GM19463 (cell line): ENCODE measurements around the gene FBN1.

Experiments
- ATAC-seq: cut with Tn5 transposase; IDR thresholded peaks from one replicate; pipeline ENCODE4 v1.9.1; 2021; ENCODE audit warnings: mild to moderate bottlenecking, moderate library complexity; ENCODE audit not compliant: unreplicated experiment

Gene FBN1

GRCh38 chr15:48652510-48653076 is 7.1 kb upstream of the FBN1 start:
- no peak for ATAC-seq

GRCh38 chr15:48650931-48651330 is 5.4 kb upstream of the FBN1 start:
- no peak for ATAC-seq

GRCh38 chr15:48647962-48648361 is 2.5 kb upstream of the FBN1 start:
- no peak for ATAC-seq

GRCh38 chr15:48646331-48646730 is 822 bp upstream of the FBN1 start:
- ATAC-seq = peak; percentile 4

GRCh38 chr15:48644827-48645557 is 517 bp downstream of the FBN1 start:
- ATAC-seq = peak; percentile 34

GRCh38 chr15:48644467-48644826 is 1.1 kb downstream of the FBN1 start:
- ATAC-seq = peak; percentile 15

- ATAC-seq = no peak
These were observed 1.6 kb downstream of the FBN1 start for GRCh38 chr15:48643776-48644466.

GRCh38 chr15:48643206-48643605 is 2.3 kb downstream of the FBN1 start:
- no peak for ATAC-seq

GRCh38 chr15:48642795-48643194 is 2.7 kb downstream of the FBN1 start:
- no peak for ATAC-seq

- no peak for ATAC-seq
These were observed 4.1 kb downstream of the FBN1 start for GRCh38 chr15:48641416-48641815.

- ATAC-seq = no peak
These were observed 6.5 kb downstream of the FBN1 start for GRCh38 chr15:48638963-48639362.

GRCh38 chr15:48637639-48638038 is 7.9 kb downstream of the FBN1 start:
- no peak for ATAC-seq

- ATAC-seq = no peak
These were observed 9.0 kb downstream of the FBN1 start for GRCh38 chr15:48636511-48636910.

GRCh38 chr15:48634893-48635292 is 10.6 kb downstream of the FBN1 start:
- ATAC-seq = no peak

- ATAC-seq = no peak
These were observed 11.4 kb downstream of the FBN1 start for GRCh38 chr15:48634096-48634495.

- no peak for ATAC-seq
These were observed 12.9 kb downstream of the FBN1 start for GRCh38 chr15:48632651-48633050.

GRCh38 chr15:48631176-48631770 is 14.2 kb downstream of the FBN1 start:
- ATAC-seq = peak; percentile 63

- ATAC-seq = no peak
These were observed 15.3 kb downstream of the FBN1 start for GRCh38 chr15:48630245-48630644.

GRCh38 chr15:48628832-48629231 is 16.7 kb downstream of the FBN1 start:
- ATAC-seq = no peak

GRCh38 chr15:48627260-48627940 is 18.1 kb downstream of the FBN1 start:
- ATAC-seq = no peak

- ATAC-seq = no peak
These were observed 20.4 kb downstream of the FBN1 start for GRCh38 chr15:48625126-48625525.
